Activated gamma-delta T cell treated with Interleukin-2 at 50 U/mL for 16 hours (primary cell): ENCODE measurements around the gene SDCCAG8.

Source experiments
- DNase-seq: peaks from one replicate; pipeline ENCODE4 v3.0.0-alpha.2; 2020

SDCCAG8 gene

GRCh38 chr1:243431591-243431990 lies 175.8 kb downstream of the SDCCAG8 start:
- DNase-seq = no peak

DNA sequence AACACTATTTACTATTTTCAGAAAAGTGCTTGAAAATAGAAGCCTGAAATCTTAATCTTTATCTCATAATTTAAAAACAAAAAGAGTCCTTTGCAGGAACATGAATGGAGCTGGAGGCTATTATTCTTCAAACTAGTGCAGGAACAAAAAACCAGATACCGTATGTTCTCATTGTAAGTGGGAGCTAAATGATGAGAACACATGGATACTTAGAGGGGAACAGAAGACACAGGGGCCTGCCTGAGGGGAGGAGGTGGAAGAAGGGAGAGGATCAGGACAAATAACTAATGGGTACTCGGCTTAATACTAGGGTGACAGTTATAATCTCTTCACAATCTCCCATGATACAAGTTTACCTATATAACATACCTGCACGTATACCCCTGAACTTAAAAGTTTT lies 176.3 kb downstream of the SDCCAG8 start:
- no peak for DNase-seq

- no peak for DNase-seq
Observed at GRCh38 chr1:243433737-243434370, 178.0 kb downstream of the SDCCAG8 start.

DNA sequence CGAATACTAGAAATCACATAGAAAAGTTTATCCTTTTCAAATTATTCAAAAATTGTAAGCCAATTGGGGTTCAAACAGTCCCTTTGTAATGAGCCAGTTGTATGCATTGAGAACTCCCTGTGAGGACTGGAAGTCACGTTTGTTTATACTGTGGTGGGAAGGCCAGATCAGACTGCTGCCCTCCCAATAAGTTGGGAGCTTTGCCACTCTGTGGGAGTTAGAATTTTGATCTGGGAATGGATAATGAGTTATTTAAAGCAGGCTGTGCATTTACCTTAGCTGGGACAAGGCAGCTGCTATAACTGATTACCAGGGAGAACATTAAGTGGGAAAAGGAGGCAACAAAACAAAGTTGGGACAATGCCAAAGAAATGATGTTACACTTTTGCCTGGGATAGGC lies 178.8 kb downstream of the SDCCAG8 start:
- no peak for DNase-seq

DNA sequence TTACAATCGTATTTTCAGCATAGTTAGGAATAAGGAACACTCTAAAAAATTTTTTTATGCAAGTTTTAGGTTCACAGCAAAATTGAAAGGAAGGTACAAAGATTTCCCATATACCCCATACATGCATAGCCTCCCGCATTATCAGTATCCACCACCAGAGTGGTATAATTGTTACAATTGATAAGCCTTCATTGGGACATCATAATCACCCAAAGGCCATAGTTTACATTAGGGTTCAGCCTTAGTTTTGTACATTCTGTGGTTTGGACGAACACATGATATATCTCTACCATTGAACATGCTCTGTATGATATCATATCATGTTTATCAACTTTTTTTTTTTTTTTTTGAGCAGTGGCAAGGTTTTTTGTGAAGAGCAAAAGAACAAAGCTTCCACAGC lies 180.0 kb downstream of the SDCCAG8 start:
- DNase-seq = no peak

GRCh38 chr1:243438146-243438545 lies 182.3 kb downstream of the SDCCAG8 start:
- no peak for DNase-seq

GRCh38 chr1:243438815-243439214 lies 183.0 kb downstream of the SDCCAG8 start:
- DNase-seq = no peak

GRCh38 chr1:243440406-243440805 lies 184.6 kb downstream of the SDCCAG8 start:
- DNase-seq = no peak

DNA sequence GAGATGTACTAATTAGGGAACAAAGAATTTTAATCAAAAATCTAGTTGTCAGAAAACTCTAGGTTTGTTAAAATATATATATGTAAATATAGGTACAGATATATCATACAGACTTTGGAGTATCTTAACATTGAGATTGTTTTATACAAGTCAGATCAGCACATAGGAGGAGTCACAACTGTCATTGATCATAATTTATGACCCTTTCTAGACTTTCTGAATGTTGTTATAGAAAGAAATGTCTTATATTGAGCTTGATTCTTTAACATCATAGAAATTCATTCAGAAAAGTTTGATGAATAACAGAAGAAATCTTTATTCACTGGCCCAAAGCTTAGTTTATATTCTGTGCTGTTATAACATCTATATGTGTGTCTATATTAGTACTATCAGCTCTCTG lies 185.8 kb downstream of the SDCCAG8 start:
- DNase-seq = no peak

GRCh38 chr1:243443557-243443956 lies 187.7 kb downstream of the SDCCAG8 start:
- no peak for DNase-seq

GRCh38 chr1:243447347-243447746 lies 191.5 kb downstream of the SDCCAG8 start:
- no peak for DNase-seq

- DNase-seq = no peak
Observed at GRCh38 chr1:243447844-243448243, 192.0 kb downstream of the SDCCAG8 start.

GRCh38 chr1:243449373-243449772 lies 193.5 kb downstream of the SDCCAG8 start:
- DNase-seq = no peak

- no peak for DNase-seq
Observed at GRCh38 chr1:243452092-243452491, 196.3 kb downstream of the SDCCAG8 start.

DNA sequence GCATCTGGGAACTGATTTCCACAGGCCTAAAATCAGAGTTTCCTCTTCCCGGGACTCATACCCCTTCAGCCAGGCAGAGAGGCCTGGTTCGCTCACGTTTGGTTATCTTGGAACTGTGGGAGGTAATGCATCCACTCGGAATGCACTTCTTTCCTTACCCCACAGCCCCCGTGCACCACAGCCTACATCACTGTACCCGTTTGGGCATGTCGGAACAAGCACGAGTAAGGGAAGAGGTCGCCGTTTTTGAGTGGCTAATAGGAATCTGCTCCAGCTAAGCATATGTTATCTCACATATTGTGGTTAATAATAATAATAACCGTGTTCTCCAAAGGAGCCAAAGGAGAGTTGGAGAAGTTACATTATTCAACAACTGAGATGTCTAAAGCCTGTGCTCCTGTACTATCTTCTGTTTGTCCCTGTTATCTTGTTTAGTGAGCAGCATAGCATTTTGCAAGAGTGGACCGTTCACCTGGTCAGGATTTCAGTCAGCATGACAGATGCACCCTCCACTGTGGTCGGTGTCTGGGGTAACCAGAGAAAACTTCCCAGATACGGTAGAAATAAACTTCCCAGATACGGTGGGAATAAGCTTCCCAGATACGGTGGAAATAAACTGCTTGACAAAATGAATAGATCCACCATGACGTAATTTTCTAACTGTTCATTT lies 198.6 kb downstream of the SDCCAG8 start:
- no peak for DNase-seq

DNA sequence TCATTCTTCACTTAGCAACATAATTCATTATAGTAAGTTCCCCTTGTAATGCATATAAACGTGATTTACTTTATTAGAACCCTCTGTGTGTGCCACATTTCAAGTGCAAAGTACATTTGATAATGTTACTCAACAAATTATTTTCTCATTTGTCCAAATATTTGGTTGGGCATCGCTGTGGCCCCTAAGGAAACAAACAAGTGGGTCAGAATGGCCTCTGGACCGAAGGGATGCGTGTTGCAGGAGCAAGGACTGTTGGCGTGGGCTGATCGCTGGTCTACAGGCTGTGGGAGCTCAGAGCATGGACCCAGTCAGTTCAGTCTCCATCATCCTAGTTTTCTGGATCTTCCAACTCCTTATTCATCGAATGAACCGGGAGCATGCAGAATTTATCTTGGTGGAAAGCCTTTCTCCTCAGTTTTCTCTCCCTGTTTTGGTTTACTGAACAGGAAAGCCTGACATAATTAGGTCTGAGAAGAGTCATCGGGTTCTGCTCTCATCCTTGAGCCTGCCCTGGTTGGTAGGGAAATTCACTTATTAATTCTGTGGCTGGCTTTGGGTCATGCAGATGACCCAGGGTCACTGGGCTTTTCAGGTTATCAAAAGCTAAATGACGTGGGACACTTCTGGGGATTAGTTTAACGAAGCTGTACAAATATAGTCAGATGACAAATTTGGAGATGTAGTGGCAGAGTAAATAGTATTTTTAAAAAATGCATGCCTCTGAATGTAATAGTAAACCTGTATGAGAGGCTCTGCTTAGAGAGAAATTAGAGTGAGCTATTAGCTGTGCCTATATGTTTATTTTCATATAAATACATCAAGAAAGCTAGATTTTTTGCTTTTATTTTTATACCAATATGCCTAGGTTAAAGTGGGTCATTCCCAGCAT lies 200.2 kb downstream of the SDCCAG8 start:
- no peak for DNase-seq

DNA sequence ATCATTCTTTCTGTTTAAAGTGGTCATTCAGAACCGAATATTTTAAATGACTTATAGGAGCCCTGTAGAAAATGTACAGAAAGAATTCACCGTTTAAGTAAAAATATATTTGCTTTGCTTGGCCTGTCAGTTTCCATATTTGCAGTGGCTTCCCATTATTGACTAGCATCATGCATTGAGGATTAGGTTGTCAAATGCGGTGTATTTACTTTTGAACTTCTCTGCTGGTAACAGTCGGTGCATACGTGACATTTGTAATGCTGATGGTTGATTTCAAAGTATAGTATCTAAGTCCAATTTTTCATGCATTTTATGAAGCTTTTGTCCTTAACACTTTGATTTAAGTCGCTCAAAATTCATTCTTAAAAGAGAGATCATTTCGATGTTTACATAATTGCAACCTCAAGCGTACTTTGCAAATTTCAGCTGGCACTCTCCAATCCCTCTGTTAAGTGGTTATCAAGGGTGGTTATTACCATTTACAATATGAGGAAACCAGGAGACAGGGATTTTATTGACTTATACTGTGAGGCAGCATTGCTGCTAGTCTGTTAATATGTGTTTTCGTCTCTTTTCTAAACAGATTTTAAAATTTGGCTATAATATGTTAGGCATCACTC lies 201.6 kb downstream of the SDCCAG8 start:
- DNase-seq = no peak

DNA sequence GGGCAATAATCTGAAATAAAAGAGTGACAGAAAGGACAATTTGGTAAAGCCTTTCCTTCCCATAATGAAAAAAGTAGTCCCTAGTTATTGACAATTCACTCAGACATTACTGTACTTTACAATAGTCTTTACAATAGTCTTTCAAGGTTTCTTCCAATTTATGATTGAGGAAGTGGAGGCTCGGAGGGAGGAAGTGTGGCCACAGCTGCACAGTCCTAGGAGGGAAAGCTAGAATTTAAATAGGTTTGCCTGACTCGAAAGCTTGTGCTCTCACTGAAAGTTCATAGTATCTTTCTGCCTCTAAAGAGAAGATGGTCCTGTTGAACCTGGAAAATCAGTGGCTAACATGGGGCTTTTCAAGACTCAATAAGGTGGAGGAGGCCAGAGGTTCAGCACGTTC lies 203.2 kb downstream of the SDCCAG8 start:
- DNase-seq = no peak

DNA sequence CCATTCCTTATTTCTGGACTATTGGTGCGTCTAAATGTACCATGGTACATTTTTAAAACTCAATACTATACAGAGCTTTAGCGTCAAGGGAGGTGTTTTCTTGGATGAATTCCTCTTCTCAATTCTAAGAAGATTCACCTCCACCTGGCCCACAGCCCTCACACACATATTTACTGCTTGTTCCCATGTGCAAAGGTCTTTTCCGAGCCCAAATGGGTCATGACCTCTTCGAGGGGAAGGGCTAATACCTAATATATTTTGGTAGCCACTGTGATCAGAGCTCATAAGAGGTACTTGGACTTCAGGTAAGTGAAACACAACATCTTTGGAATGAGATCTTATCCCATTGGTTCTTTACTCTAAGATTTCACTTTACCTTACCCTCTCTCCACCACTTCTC lies 205.9 kb downstream of the SDCCAG8 start:
- no peak for DNase-seq

DNA sequence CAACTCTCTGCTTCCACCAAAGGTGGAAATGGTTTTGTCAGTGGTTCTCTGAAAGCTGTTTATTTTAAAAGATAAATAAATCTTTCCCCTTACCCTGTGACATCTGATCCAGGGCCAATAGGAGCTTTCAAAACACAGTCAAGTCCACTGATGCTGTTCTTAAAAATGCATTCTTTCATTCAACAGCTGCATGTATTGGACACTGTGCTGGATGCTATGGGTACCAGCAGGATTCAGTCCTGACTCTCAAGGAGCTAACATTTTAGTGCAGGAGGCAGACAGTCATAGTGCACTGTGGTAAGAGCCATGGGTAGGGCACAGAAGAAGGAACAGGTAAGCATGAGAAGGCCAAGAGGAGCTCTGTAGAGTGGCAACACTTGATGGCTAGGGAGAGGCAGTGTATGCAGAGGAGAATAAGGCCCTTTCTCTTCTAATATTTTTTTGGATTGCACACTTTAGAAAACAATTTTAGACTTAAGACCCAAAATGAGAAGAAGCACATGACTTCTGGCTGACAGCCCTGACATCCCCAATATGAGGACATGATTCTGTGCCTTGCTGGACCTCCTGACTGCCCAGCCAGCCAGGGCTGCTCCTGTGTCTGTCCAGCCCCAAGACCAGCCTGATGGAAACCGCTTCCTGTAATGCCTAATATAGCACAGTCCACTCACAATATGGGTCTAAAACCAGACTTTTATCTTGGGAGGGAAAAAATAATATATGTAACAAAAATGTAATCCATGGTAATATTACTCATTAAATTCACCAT lies 207.3 kb downstream of the SDCCAG8 start:
- DNase-seq = no peak

GRCh38 chr1:243465081-243465480 lies 209.2 kb downstream of the SDCCAG8 start:
- DNase-seq = no peak

- DNase-seq = no peak
Observed at GRCh38 chr1:243465738-243466137, 209.9 kb downstream of the SDCCAG8 start.

DNA sequence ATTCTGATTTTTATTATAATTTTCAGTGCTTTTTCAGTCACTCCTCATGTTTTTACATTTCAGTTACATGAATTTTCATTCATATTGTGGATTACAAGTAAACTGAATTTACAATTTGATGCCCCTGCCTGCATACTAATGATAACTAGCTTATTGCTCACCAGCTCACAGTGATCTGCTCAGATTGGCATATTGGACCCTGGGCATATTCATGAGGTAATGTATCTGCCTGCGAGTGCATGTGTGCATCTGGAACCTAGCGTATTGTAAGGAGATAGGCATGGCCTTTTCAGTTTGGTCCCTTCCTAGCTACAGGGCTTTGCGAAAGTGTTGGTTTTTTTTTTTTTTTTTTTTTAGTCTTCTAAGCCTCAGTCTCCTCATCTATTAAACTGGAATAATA lies 213.7 kb downstream of the SDCCAG8 start:
- no peak for DNase-seq
